ENCODE results near the gene PIPOX. TPM values are rescaled to one million over a fixed set of nuclear protein-coding genes. Genes with fewer than 3 reads are reported as not detected.

PIPOX gene
- total RNA-seq, 1 donor from 2014 or later: 3.8 TPM

DNA sequence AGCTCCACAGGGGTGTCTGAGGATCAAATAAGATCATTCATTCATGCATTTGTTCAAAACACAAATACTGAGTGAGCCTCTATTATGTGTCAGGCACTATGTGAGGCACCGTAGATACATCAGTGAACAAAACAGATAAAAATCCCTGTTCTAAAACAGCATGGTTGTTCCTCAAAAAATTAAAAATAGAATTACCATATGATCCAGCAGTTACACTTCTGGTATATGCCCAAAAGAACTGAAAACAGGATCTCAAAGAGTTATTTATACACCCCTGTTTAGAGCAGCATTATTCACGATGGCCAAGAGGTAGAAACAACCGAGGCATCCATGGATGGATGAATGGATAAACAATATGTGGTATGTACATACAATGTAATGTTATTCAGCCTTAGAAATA lies 15.4 kb downstream of the PIPOX start:
- TF ChIP-seq, protein P1, sequence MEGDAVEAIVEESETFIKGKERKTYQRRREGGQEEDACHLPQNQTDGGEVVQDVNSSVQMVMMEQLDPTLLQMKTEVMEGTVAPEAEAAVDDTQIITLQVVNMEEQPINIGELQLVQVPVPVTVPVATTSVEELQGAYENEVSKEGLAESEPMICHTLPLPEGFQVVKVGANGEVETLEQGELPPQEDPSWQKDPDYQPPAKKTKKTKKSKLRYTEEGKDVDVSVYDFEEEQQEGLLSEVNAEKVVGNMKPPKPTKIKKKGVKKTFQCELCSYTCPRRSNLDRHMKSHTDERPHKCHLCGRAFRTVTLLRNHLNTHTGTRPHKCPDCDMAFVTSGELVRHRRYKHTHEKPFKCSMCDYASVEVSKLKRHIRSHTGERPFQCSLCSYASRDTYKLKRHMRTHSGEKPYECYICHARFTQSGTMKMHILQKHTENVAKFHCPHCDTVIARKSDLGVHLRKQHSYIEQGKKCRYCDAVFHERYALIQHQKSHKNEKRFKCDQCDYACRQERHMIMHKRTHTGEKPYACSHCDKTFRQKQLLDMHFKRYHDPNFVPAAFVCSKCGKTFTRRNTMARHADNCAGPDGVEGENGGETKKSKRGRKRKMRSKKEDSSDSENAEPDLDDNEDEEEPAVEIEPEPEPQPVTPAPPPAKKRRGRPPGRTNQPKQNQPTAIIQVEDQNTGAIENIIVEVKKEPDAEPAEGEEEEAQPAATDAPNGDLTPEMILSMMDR (conservative IDR thresholded peaks at IDR 0.05): no peak
- H3K27me3 Mint-ChIP-seq: peaks cover 57% of the 10 kb centered on the region
- peaks cover 30% of the 10 kb centered on the region for H3K4me1 Mint-ChIP-seq (ENCODE audit: unreplicated experiment)

DNA sequence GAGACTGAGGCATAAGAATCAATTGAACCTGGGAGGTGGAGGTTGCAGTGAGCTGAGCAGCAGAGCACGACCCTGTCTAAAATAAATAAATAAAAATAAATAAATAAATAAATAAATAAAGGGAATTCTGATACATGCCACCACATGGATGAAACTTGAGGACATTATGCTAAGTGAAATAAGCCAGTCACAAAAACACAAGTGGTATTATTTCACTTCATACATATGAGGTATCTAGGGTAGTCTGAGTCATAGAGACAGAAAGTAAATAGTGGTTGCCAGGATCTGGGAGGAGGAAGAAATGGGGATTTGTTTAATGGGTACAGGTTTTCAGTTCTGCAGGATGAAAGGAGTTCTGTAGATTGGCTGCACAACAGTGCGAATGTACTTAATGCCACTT lies 16.3 kb downstream of the PIPOX start:
- no peak for DNase-seq (ENCODE audit: extremely low spot score, unreplicated experiment)
- Mint-ChIP-seq H3K4me3 (no peak overlapping the region), H3K27me3 (peaks cover 55% of the 10 kb centered on the region), H3K4me1 (ENCODE audit: unreplicated experiment) (peaks cover 28% of the 10 kb centered on the region), H3K27ac (no peak overlapping the region), H3K36me3 (no peaks in the 10 kb centered on the region), H3K9me3 (no peaks in the 10 kb centered on the region)
- TF ChIP-seq, protein P1 (conservative IDR thresholded peaks at IDR 0.05): no peak

More for the DNA sequence above, 15.4 kb downstream of the PIPOX start:
- Mint-ChIP-seq H3K9me3 (no peaks in the 10 kb centered on the region), H3K4me3 (no peak overlapping the region), H3K27ac (no peak overlapping the region), H3K36me3 (no peaks in the 10 kb centered on the region)
- DNase-seq (ENCODE audit: extremely low spot score, unreplicated experiment): no peak

DNA sequence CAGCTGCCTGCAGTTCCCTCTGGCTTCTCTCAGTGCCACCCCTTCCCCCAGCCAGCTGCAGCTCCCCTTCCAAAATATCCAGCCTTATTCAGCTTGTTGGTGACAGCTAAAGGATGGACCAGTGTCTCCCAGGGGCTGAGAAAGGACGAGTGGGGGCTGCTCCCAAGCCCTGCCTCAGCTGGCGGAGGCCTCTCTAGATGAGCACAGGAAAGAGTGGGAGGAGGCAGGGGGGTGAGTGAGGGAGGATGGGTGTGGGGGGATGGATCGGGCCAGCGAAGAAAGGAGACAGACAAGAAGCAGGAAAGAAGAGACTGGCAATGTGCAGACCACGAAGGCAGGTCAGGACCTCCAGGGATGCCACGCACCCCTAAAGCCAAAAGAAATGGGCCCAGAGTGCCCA lies 17.5 kb downstream of the PIPOX start:
- no peak for DNase-seq (ENCODE audit: extremely low spot score, unreplicated experiment)
- no peak overlapping the region for H3K4me3 Mint-ChIP-seq
- no peaks in the 10 kb centered on the region for H3K36me3 Mint-ChIP-seq
- H3K9me3 Mint-ChIP-seq: no peaks in the 10 kb centered on the region
- peak overlapping the region; percentile 8 for H3K27ac Mint-ChIP-seq
- peaks cover 43% of the 10 kb centered on the region for H3K27me3 Mint-ChIP-seq
- H3K4me1 Mint-ChIP-seq (ENCODE audit: unreplicated experiment): peaks cover 16% of the 10 kb centered on the region
- TF ChIP-seq, protein P1 (conservative IDR thresholded peaks at IDR 0.05): no peak

DNA sequence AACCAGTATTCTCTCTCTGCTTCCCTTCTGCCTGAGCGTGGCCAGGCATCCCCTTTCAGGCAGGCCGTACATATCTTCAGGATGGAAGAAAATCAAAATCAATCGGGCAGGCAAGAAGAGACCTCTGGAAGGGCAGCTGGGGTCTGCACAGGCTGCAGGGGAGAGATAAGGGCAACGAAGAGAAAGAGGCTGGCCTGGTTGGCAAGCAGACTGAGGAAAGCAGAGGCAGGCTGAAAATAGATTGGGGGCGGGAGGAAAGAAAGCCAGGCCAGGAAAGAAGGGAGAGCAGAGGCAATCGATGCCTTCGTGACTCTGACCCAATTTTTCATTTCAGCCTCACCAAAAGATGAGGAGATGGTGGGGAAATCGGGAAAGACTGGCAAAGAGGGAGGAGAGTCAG lies 18.1 kb downstream of the PIPOX start:
- DNase-seq (ENCODE audit: extremely low spot score, unreplicated experiment): no peak
- Mint-ChIP-seq H3K27me3 (peaks cover 39% of the 10 kb centered on the region), H3K4me3 (no peak overlapping the region), H3K9me3 (no peaks in the 10 kb centered on the region), H3K27ac (peak overlapping the region; percentile 8), H3K4me1 (ENCODE audit: unreplicated experiment) (peaks cover 15% of the 10 kb centered on the region), H3K36me3 (no peaks in the 10 kb centered on the region)
- TF ChIP-seq, protein P1 (conservative IDR thresholded peaks at IDR 0.05): no peak

DNA sequence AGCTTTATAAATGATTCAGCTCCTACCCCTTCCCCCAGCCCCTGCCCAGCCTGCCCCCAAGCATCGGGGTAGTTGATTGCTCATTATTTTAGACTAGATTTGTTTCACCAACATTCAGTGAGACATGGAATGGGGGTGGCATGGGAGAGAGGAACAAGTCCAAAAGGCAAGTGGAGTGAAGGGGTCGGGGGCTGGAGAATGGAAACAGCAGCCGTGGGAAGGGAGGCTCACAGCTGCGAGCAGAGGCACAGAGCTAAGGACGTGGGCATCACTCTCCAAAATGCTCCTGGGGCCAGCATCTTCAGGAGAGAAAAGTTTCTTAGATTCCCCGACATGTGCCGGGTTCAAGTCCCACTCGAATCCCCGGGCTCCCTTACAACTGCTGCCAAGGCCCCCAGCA lies 19.3 kb downstream of the PIPOX start:
- DNase-seq (ENCODE audit: extremely low spot score, unreplicated experiment): no peak
- H3K4me3 Mint-ChIP-seq: no peak overlapping the region
- peaks cover 36% of the 10 kb centered on the region for H3K27me3 Mint-ChIP-seq
- peaks cover 21% of the 10 kb centered on the region for H3K4me1 Mint-ChIP-seq (ENCODE audit: unreplicated experiment)
- H3K36me3 Mint-ChIP-seq: no peaks in the 10 kb centered on the region
- H3K27ac Mint-ChIP-seq: no peak overlapping the region
- H3K9me3 Mint-ChIP-seq: no peaks in the 10 kb centered on the region
- TF ChIP-seq, protein P1 (conservative IDR thresholded peaks at IDR 0.05): no peak

DNA sequence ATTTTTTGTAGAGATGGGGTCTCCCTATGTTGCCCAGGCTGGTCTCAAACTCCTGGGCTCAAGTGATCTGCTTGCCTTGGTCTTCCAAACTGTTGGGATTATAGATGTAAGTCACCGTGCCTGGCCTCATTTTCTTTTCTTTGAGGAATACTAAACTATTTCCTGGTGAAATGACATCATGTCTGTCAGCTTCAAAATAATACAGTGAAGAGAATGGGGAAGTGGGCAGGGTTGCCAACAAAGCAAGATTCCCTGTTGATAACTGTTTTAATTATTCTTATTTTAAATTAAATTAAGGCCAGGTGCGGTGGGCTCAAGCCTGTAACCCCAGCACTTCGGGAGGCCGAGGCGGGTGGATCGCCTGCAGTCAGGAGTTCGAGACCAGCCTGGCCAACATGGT lies 21.1 kb downstream of the PIPOX start:
- TF ChIP-seq, protein P1 (conservative IDR thresholded peaks at IDR 0.05): no peak
- no peak overlapping the region for H3K27ac Mint-ChIP-seq
- no peaks in the 10 kb centered on the region for H3K36me3 Mint-ChIP-seq
- H3K9me3 Mint-ChIP-seq: no peaks in the 10 kb centered on the region
- peaks cover 44% of the 10 kb centered on the region for H3K27me3 Mint-ChIP-seq
- DNase-seq (ENCODE audit: extremely low spot score, unreplicated experiment): no peak
- H3K4me1 Mint-ChIP-seq (ENCODE audit: unreplicated experiment): peaks cover 24% of the 10 kb centered on the region
- H3K4me3 Mint-ChIP-seq: no peak overlapping the region
